HEK293 (cell line): ENCODE results near the gene GBA2.
A peak's percentile ranks its signal among the peaks of the same experiment; 100 is the strongest.

Experiments used
- KLF16 ChIP-seq: fragments of 450-650 bp; formaldehyde crosslinking; IDR thresholded peaks from 2 replicates; pipeline ENCODE4 v1.5.1; 2017; ENCODE audit warnings: missing biosample characterization, missing genetic modification characterization
- KLF9 ChIP-seq: fragments of 450-650 bp; formaldehyde crosslinking; IDR thresholded peaks from 2 replicates; pipeline ENCODE4 v1.5.1; 2016; ENCODE audit warnings: missing biosample characterization, missing genetic modification characterization, low read depth
- MEIS1 ChIP-seq: sonication (generic); formaldehyde crosslinking; IDR thresholded peaks from 2 replicates; pipeline ENCODE4 v1.8.1; 2022; ENCODE audit warnings: missing genetic modification reagents, mild to moderate bottlenecking, borderline replicate concordance
- YY1 ChIP-seq: fragments of 450-650 bp; formaldehyde crosslinking; IDR thresholded peaks from 2 replicates; pipeline ENCODE4 v1.5.1; 2018; ENCODE audit warnings: missing biosample characterization, missing genetic modification characterization
- ZNF561 ChIP-seq: fragments of 450-650 bp; IDR thresholded peaks from 2 replicates; pipeline ENCODE4 v1.5.1; 2018; ENCODE audit warnings: missing biosample characterization, missing genetic modification characterization, borderline replicate concordance
- TF ChIP-seq, protein P1 (sequence below): fragments of 450-650 bp; formaldehyde crosslinking; IDR thresholded peaks from 2 replicates; pipeline ENCODE4 v1.5.1; 2016; ENCODE audit warnings: missing biosample characterization, missing genetic modification characterization

DNA sequence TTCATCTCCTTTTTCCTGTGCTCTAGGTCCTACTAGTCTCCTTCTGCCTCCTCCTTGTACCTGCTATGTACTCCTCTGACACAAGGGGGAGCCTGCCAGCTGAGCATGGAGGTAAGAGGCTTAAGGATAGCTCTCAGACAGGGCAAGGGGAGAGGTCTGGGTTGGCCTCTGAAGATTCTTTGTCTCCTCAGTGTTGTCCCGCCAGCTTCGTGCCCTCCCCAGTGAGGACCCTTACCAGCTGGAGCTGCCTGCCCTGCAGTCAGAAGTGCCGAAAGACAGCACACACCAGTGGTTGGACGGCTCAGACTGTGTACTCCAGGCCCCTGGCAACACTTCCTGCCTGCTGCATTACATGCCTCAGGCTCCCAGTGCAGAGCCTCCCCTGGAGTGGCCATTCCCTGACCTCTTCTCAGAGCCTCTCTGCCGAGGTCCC lies 12.8 kb downstream of the GBA2 start:
- TF ChIP-seq KLF9 (tag by site-specific recombination) (no peak), ZNF561 (tag by site-specific recombination) (no peak), KLF16 (tag by site-specific recombination) (no peak), MEIS1 (CRISPR knock-in tag) (no peak), YY1 (no peak)
- TF ChIP-seq, protein P1, sequence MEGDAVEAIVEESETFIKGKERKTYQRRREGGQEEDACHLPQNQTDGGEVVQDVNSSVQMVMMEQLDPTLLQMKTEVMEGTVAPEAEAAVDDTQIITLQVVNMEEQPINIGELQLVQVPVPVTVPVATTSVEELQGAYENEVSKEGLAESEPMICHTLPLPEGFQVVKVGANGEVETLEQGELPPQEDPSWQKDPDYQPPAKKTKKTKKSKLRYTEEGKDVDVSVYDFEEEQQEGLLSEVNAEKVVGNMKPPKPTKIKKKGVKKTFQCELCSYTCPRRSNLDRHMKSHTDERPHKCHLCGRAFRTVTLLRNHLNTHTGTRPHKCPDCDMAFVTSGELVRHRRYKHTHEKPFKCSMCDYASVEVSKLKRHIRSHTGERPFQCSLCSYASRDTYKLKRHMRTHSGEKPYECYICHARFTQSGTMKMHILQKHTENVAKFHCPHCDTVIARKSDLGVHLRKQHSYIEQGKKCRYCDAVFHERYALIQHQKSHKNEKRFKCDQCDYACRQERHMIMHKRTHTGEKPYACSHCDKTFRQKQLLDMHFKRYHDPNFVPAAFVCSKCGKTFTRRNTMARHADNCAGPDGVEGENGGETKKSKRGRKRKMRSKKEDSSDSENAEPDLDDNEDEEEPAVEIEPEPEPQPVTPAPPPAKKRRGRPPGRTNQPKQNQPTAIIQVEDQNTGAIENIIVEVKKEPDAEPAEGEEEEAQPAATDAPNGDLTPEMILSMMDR (tag by site-specific recombination): peak; percentile 54
